Mucosa of rectum (tissue), 2 donors: ENCODE results near the gene E4F1.
A peak's percentile ranks its signal among the peaks of the same experiment; 100 is the strongest.

Experiments
- H3K27ac ChIP-seq, 2 donors: one replicate each; pipeline ENCODE4 v1.7.0; 2013; ENCODE audit warnings: inconsistent platforms in 2 of 2, low read depth in 2 of 2, low read length in 2 of 2
- H3K27me3 ChIP-seq, 2 donors: one replicate each; pipeline ENCODE4 v1.7.0; 2013; ENCODE audit warnings: low read length in 2 of 2; ENCODE audit not compliant: control insufficient read depth in 2 of 2, insufficient read depth in 2 of 2
- H3K36me3 ChIP-seq, 2 donors: one replicate each; pipeline ENCODE4 v1.7.0; 2013; ENCODE audit warnings: low read length in 2 of 2; ENCODE audit not compliant: control insufficient read depth in 2 of 2, insufficient read depth in 2 of 2
- H3K4me1 ChIP-seq, 2 donors: one replicate each; pipeline ENCODE4 v1.7.0; 2013; ENCODE audit warnings: low read length in 2 of 2, mild to moderate bottlenecking in 1 of 2; ENCODE audit not compliant: control insufficient read depth in 2 of 2, insufficient read depth in 2 of 2
- H3K4me3 ChIP-seq, 2 donors: one replicate each; pipeline ENCODE4 v1.7.0; 2013; ENCODE audit warnings: low read length in 2 of 2
- H3K9ac ChIP-seq, 2 donors: one replicate each; pipeline ENCODE4 v1.7.0; 2013; ENCODE audit warnings: low read length in 2 of 2, low read depth in 1 of 2, mild to moderate bottlenecking in 1 of 2
- H3K9me3 ChIP-seq, 2 donors: one replicate each; pipeline ENCODE4 v1.7.0; 2013; ENCODE audit warnings: low read length in 2 of 2; ENCODE audit not compliant: control insufficient read depth in 2 of 2
- donor health status: healthy.
- donor health status: Normal muscosa, but diverticular disease.

Gene E4F1

GRCh38 chr16:2243031-2243528, 19.7 kb downstream of the E4F1 start:
- Histone ChIP-seq H3K9me3 (no peaks in the 10 kb centered on the region), H3K27ac (no peak overlapping the region), H3K9ac (no peak overlapping the region), H3K4me1 (no peaks in the 10 kb centered on the region), H3K4me3 (no peak overlapping the region), H3K36me3 (peaks cover 26 to 41% of the 10 kb centered on the region in 2 donors), H3K27me3 (peaks cover 0 to under 1% of the 10 kb centered on the region in 2 donors)

DNA sequence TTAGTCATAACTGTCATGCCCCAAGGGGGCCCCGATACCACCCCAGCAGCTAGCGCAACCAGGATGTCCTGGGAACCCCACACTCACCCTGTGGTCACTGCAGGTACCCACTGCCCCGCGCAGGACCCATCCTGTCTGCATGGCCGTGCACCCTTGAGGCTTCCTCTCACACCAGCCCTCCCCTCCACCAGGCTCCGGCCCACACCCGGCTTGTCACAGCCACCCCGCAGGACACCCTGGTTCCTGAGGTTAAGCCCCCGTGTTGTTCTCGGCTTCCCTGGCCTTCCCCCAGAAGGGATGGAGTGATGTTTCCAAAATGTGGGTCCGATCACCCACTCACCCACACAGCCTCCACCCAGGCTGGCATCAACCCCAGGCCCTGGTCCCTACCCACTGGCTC, 20.4 kb downstream of the E4F1 start:
- Histone ChIP-seq H3K9ac (no peak overlapping the region), H3K27ac (no peak overlapping the region), H3K9me3 (no peaks in the 10 kb centered on the region), H3K4me1 (no peaks in the 10 kb centered on the region), H3K4me3 (no peak overlapping the region), H3K36me3 (peaks cover 26 to 44% of the 10 kb centered on the region in 2 donors), H3K27me3 (no peaks in the 10 kb centered on the region)

DNA sequence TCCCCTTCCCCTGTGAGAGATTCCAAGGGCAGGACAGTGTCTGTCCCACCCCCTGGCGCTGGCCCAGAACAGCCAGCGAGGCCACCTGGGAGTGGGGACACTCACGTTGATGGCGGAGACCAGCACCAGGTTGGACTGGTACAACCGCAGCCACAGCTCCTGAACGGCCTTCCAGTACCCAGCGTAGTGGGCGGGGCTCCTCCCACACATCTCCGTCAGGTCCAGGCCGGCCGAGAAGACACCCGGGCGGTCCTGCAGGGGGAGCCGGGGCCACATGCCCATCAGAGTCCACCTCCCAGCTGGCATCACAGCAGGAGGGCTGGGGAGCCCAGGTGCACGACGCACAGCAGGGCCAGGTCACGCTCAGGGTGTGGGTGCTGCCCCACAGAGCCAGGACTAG, 20.9 kb downstream of the E4F1 start:
- H3K4me3 ChIP-seq: no peak overlapping the region
- H3K27me3 ChIP-seq: no peaks in the 10 kb centered on the region
- no peaks in the 10 kb centered on the region for H3K4me1 ChIP-seq
- no peak overlapping the region for H3K27ac ChIP-seq
- H3K9ac ChIP-seq: no peak overlapping the region
- no peaks in the 10 kb centered on the region for H3K9me3 ChIP-seq
- H3K36me3 ChIP-seq: peaks cover 26 to 44% of the 10 kb centered on the region in 2 donors

- H3K27ac ChIP-seq: no peak overlapping the region
- no peak overlapping the region for H3K4me3 ChIP-seq
- H3K4me1 ChIP-seq: peaks cover under 1 to 3% of the 10 kb centered on the region in 2 donors
- peaks cover 26 to 44% of the 10 kb centered on the region in 2 donors for H3K36me3 ChIP-seq
- H3K27me3 ChIP-seq: no peaks in the 10 kb centered on the region
- H3K9me3 ChIP-seq: no peaks in the 10 kb centered on the region
- H3K9ac ChIP-seq: no peak overlapping the region
Observed at GRCh38 chr16:2244926-2245795, 21.8 kb downstream of the E4F1 start.

DNA sequence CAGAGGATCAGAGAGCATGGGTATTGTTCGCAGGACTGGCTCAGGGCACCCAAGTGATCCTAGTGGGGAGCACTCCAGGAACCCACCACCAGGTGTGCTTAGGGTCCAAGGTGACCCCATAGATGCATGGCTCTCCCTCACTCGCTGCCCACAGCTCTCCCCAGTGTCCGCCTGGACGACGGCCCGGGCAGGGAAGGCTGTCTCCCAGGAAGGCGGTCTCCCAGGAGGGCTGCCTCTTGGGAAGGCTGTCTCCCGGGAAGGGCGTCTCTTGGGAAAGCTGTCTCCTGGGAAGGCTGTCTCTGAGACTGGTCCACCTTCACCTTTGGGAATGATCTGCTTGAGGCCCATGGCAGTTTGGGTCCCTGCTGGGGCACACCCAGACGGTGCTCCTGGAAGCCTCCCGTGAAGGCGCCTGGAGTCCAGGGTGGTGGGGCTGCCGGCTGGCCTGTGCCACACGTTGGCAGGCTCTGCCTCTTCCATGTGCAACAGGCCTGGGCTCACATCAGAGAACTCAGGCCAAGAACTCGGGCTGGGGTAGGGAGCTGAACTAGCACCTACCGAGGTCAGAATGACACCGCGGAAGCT, 23.0 kb downstream of the E4F1 start:
- no peak overlapping the region for H3K27ac ChIP-seq
- H3K4me3 ChIP-seq: no peak overlapping the region
- no peaks in the 10 kb centered on the region for H3K27me3 ChIP-seq
- no peaks in the 10 kb centered on the region for H3K9me3 ChIP-seq
- H3K36me3 ChIP-seq: peaks cover 26 to 44% of the 10 kb centered on the region in 2 donors
- H3K4me1 ChIP-seq: peaks cover 3 to 9% of the 10 kb centered on the region in 2 donors
- no peak overlapping the region for H3K9ac ChIP-seq

GRCh38 chr16:2250652-2251295, 27.4 kb downstream of the E4F1 start:
- H3K36me3 ChIP-seq: peaks cover 28 to 34% of the 10 kb centered on the region in 2 donors
- H3K27ac ChIP-seq: peak overlapping the region; percentile 89
- H3K4me1 ChIP-seq: peaks cover 11 to 16% of the 10 kb centered on the region in 2 donors
- H3K9me3 ChIP-seq: no peaks in the 10 kb centered on the region
- peak overlapping the region; percentile 78 to 83 for H3K4me3 ChIP-seq
- H3K9ac ChIP-seq: peak overlapping the region; percentile 80 to 84
- no peaks in the 10 kb centered on the region for H3K27me3 ChIP-seq

- H3K27me3 ChIP-seq: no peaks in the 10 kb centered on the region
- peak within 1 kb of the TSS; percentile 78 to 83 for H3K4me3 ChIP-seq
- H3K9ac ChIP-seq: peak within 1 kb of the TSS; percentile 80 to 84
- peaks cover 28 to 34% of the 10 kb centered on the region in 2 donors for H3K36me3 ChIP-seq
- peaks cover 11 to 16% of the 10 kb centered on the region in 2 donors for H3K4me1 ChIP-seq
- no peaks in the 10 kb centered on the region for H3K9me3 ChIP-seq
- peak within 1 kb of the TSS; percentile 89 for H3K27ac ChIP-seq
Observed at GRCh38 chr16:2251296-2252111, 28.1 kb downstream of the E4F1 start, which contains the start of gene ECI1. Gene ECI1 (minus strand): TSS chr16:2251587. CDS start chr16:2251566, 21 bp downstream.

- H3K4me3 ChIP-seq: no peak overlapping the region
- H3K36me3 ChIP-seq: peaks cover 38 to 43% of the 10 kb centered on the region in 2 donors
- no peak overlapping the region for H3K9ac ChIP-seq
- H3K27me3 ChIP-seq: no peaks in the 10 kb centered on the region
- H3K4me1 ChIP-seq: peaks cover 11 to 16% of the 10 kb centered on the region in 2 donors
- no peaks in the 10 kb centered on the region for H3K9me3 ChIP-seq
- H3K27ac ChIP-seq: no peak overlapping the region
Observed at GRCh38 chr16:2252806-2253148, 29.4 kb downstream of the E4F1 start.

- Histone ChIP-seq H3K9me3 (no peaks in the 10 kb centered on the region), H3K36me3 (peaks cover 43 to 45% of the 10 kb centered on the region in 2 donors), H3K9ac (no peak overlapping the region), H3K4me1 (peaks cover 11 to 16% of the 10 kb centered on the region in 2 donors), H3K27ac (no peak overlapping the region), H3K27me3 (no peaks in the 10 kb centered on the region), H3K4me3 (no peak overlapping the region)
Observed at GRCh38 chr16:2253293-2253692, 29.9 kb downstream of the E4F1 start.
